ENCODE data around the gene EFCC1.

The EFCC1 gene

GRCh38 chr3:129014148-129014547 is 13.0 kb downstream of the EFCC1 start:
- Histone ChIP-seq H4K8ac (ENCODE audit: low read depth, low read length) (no peak overlapping the region), H3K9ac (ENCODE audit: low read length) (no peak overlapping the region), H3K36me3 (ENCODE audit: control insufficient read depth in 1 of 2, insufficient read depth in 2 of 2, low read length in 2 of 2) (no peaks in the 10 kb centered on the region), H3K23ac (ENCODE audit: low read length) (no peak overlapping the region), H2AK5ac (ENCODE audit: low read length) (no peak overlapping the region), H4K12ac (ENCODE audit: low read depth, low read length) (no peak overlapping the region), H3K4ac (ENCODE audit: low read depth, low read length) (no peak overlapping the region), H3K18ac (ENCODE audit: low read length) (no peak overlapping the region), H2BK12ac (ENCODE audit: low read length) (no peak overlapping the region), H3K4me1 (ENCODE audit: control insufficient read depth in 1 of 2, insufficient read depth in 2 of 2, low read length in 2 of 2) (peaks cover 0 to 11% of the 10 kb centered on the region in 2 experiments), H3K27me3 (ENCODE audit: insufficient read depth, low read length) (no peaks in the 10 kb centered on the region), H2BK5ac (ENCODE audit: low read depth, low read length, poor library complexity) (no peak overlapping the region), H3K9me3 (ENCODE audit: insufficient read depth, low read depth, low read length) (no peaks in the 10 kb centered on the region), H3K79me1 (ENCODE audit: low read length) (no peaks in the 10 kb centered on the region), H3K4me2 (ENCODE audit: low read length) (no peak overlapping the region), H3K14ac (ENCODE audit: low read length) (no peak overlapping the region), H3K79me2 (ENCODE audit: control insufficient read depth, insufficient read depth, low read length, poor library complexity) (no peaks in the 10 kb centered on the region), H2AFZ (ENCODE audit: insufficient read depth, low read length, poor library complexity) (no peak overlapping the region), H2BK120ac (ENCODE audit: insufficient read depth, low read length, poor library complexity) (no peak overlapping the region), H3K27ac (ENCODE audit: low read depth, low read length) (no peak overlapping the region), H3K4me3 (ENCODE audit: low read depth, low read length) (no peak overlapping the region), H4K91ac (ENCODE audit: low read depth, low read length) (no peak overlapping the region)
- no CpG with 5 or more reads among the region's 13 CpGs for WGBS (ENCODE audit: extremely low coverage, insufficient coverage, insufficient read length)
- DNase-seq: no peak

- Histone ChIP-seq H2BK5ac (ENCODE audit: low read depth, low read length, poor library complexity) (no peak overlapping the region), H3K18ac (ENCODE audit: low read length) (no peak overlapping the region), H2AFZ (ENCODE audit: insufficient read depth, low read length, poor library complexity) (no peak overlapping the region), H3K4ac (ENCODE audit: low read depth, low read length) (no peak overlapping the region), H3K79me2 (ENCODE audit: control insufficient read depth, insufficient read depth, low read length, poor library complexity) (no peaks in the 10 kb centered on the region), H3K27me3 (ENCODE audit: insufficient read depth, low read length) (no peaks in the 10 kb centered on the region), H3K4me2 (ENCODE audit: low read length) (no peak overlapping the region), H3K9me3 (ENCODE audit: insufficient read depth, low read depth, low read length) (no peaks in the 10 kb centered on the region), H3K4me1 (ENCODE audit: control insufficient read depth in 1 of 2, insufficient read depth in 2 of 2, low read length in 2 of 2) (peaks cover 0 to 11% of the 10 kb centered on the region in 2 experiments), H2AK5ac (ENCODE audit: low read length) (no peak overlapping the region), H3K4me3 (ENCODE audit: low read depth, low read length) (no peak overlapping the region), H3K14ac (ENCODE audit: low read length) (no peak overlapping the region), H4K12ac (ENCODE audit: low read depth, low read length) (no peak overlapping the region), H3K36me3 (ENCODE audit: control insufficient read depth in 1 of 2, insufficient read depth in 2 of 2, low read length in 2 of 2) (no peaks in the 10 kb centered on the region), H4K8ac (ENCODE audit: low read depth, low read length) (no peak overlapping the region), H3K79me1 (ENCODE audit: low read length) (no peaks in the 10 kb centered on the region), H3K27ac (ENCODE audit: low read depth, low read length) (no peak overlapping the region), H2BK120ac (ENCODE audit: insufficient read depth, low read length, poor library complexity) (no peak overlapping the region), H3K9ac (ENCODE audit: low read length) (no peak overlapping the region), H3K23ac (ENCODE audit: low read length) (no peak overlapping the region), H4K91ac (ENCODE audit: low read depth, low read length) (no peak overlapping the region), H2BK12ac (ENCODE audit: low read length) (no peak overlapping the region)
- no CpG with 5 or more reads among the region's 9 CpGs for WGBS (ENCODE audit: extremely low coverage, insufficient coverage, insufficient read length)
- DNase-seq: no peak
Observed at GRCh38 chr3:129014793-129015345, 13.8 kb downstream of the EFCC1 start.

DNA sequence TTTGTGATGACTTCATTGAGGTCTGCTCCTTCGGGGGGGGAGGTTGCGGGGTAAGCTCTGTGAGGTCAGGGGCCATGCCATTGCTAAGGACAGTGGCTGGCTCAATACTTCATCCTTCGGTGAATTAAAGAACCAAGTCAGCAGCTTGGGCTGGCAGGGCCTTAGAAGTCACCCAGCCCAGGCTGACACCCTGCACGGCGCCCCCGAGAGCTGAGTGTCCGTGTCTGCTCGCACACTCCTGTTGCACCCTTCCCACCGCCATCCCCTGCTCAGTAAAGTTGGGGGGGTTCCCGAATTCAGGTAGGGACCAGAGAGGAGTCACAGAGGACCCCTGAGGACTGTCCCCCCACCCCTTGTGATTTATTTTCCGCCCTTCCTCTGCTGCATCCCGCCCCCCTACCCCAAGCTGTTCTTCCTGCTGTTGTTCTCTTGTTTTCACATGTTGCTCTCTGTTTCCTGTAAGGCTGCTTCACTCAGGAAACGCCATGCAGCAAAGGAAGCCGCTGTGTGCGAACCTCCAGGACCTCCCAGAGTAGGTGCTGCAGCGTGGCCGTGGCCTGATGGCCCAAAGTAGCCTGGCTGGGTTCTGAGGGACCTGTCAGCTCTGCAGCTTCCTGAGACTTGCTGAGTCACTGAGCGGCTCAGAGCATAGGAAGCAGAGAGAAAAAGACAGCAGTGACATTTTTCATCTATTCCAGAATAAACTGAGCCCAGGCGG is 14.4 kb downstream of the EFCC1 start:
- Histone ChIP-seq H2BK120ac (ENCODE audit: insufficient read depth, low read length, poor library complexity) (no peak overlapping the region), H2AK5ac (ENCODE audit: low read length) (no peak overlapping the region), H3K4me3 (ENCODE audit: low read depth, low read length) (no peak overlapping the region), H3K9ac (ENCODE audit: low read length) (no peak overlapping the region), H2AFZ (ENCODE audit: insufficient read depth, low read length, poor library complexity) (no peak overlapping the region), H3K18ac (ENCODE audit: low read length) (no peak overlapping the region), H3K23ac (ENCODE audit: low read length) (no peak overlapping the region), H2BK12ac (ENCODE audit: low read length) (no peak overlapping the region), H3K9me3 (ENCODE audit: insufficient read depth, low read depth, low read length) (no peaks in the 10 kb centered on the region), H3K36me3 (ENCODE audit: control insufficient read depth in 1 of 2, insufficient read depth in 2 of 2, low read length in 2 of 2) (no peaks in the 10 kb centered on the region), H2BK5ac (ENCODE audit: low read depth, low read length, poor library complexity) (no peak overlapping the region), H4K91ac (ENCODE audit: low read depth, low read length) (no peak overlapping the region), H3K4me2 (ENCODE audit: low read length) (no peak overlapping the region), H3K14ac (ENCODE audit: low read length) (no peak overlapping the region), H3K4ac (ENCODE audit: low read depth, low read length) (no peak overlapping the region), H3K27ac (ENCODE audit: low read depth, low read length) (no peak overlapping the region), H3K79me2 (ENCODE audit: control insufficient read depth, insufficient read depth, low read length, poor library complexity) (no peaks in the 10 kb centered on the region), H3K27me3 (ENCODE audit: insufficient read depth, low read length) (no peaks in the 10 kb centered on the region), H4K8ac (ENCODE audit: low read depth, low read length) (no peak overlapping the region), H3K79me1 (ENCODE audit: low read length) (no peaks in the 10 kb centered on the region), H4K12ac (ENCODE audit: low read depth, low read length) (no peak overlapping the region), H3K4me1 (ENCODE audit: control insufficient read depth in 1 of 2, insufficient read depth in 2 of 2, low read length in 2 of 2) (peaks cover 0 to 11% of the 10 kb centered on the region in 2 experiments)
- DNase-seq: no peak
- WGBS (ENCODE audit: extremely low coverage, insufficient coverage, insufficient read length): no CpG with 5 or more reads among the region's 19 CpGs

- H3K4me2 ChIP-seq (ENCODE audit: low read length): no peak overlapping the region
- H2BK12ac ChIP-seq (ENCODE audit: low read length): no peak overlapping the region
- no peak overlapping the region for H4K8ac ChIP-seq (ENCODE audit: low read depth, low read length)
- peaks cover 0 to 11% of the 10 kb centered on the region in 2 experiments for H3K4me1 ChIP-seq (ENCODE audit: control insufficient read depth in 1 of 2, insufficient read depth in 2 of 2, low read length in 2 of 2)
- H2BK120ac ChIP-seq (ENCODE audit: insufficient read depth, low read length, poor library complexity): no peak overlapping the region
- H3K23ac ChIP-seq (ENCODE audit: low read length): no peak overlapping the region
- no peaks in the 10 kb centered on the region for H3K79me2 ChIP-seq (ENCODE audit: control insufficient read depth, insufficient read depth, low read length, poor library complexity)
- no peak overlapping the region for H4K91ac ChIP-seq (ENCODE audit: low read depth, low read length)
- no peaks in the 10 kb centered on the region for H3K36me3 ChIP-seq (ENCODE audit: control insufficient read depth in 1 of 2, insufficient read depth in 2 of 2, low read length in 2 of 2)
- H4K12ac ChIP-seq (ENCODE audit: low read depth, low read length): no peak overlapping the region
- no peak for DNase-seq
- H2AFZ ChIP-seq (ENCODE audit: insufficient read depth, low read length, poor library complexity): no peak overlapping the region
- H2BK5ac ChIP-seq (ENCODE audit: low read depth, low read length, poor library complexity): no peak overlapping the region
- no peaks in the 10 kb centered on the region for H3K9me3 ChIP-seq (ENCODE audit: insufficient read depth, low read depth, low read length)
- no CpG with 5 or more reads among the region's 6 CpGs for WGBS (ENCODE audit: extremely low coverage, insufficient coverage, insufficient read length)
- no peak overlapping the region for H3K9ac ChIP-seq (ENCODE audit: low read length)
- no peak overlapping the region for H2AK5ac ChIP-seq (ENCODE audit: low read length)
- no peaks in the 10 kb centered on the region for H3K79me1 ChIP-seq (ENCODE audit: low read length)
- H3K4ac ChIP-seq (ENCODE audit: low read depth, low read length): no peak overlapping the region
- no peak overlapping the region for H3K14ac ChIP-seq (ENCODE audit: low read length)
- H3K18ac ChIP-seq (ENCODE audit: low read length): no peak overlapping the region
- no peak overlapping the region for H3K27ac ChIP-seq (ENCODE audit: low read depth, low read length)
- H3K4me3 ChIP-seq (ENCODE audit: low read depth, low read length): no peak overlapping the region
- H3K27me3 ChIP-seq (ENCODE audit: insufficient read depth, low read length): no peaks in the 10 kb centered on the region
Observed at GRCh38 chr3:129016356-129016719, 15.2 kb downstream of the EFCC1 start.

All from trophoblast cell (in vitro differentiated cells and primary cell).